ENCODE results near the gene ITGA2.

Gene ITGA2

DNA sequence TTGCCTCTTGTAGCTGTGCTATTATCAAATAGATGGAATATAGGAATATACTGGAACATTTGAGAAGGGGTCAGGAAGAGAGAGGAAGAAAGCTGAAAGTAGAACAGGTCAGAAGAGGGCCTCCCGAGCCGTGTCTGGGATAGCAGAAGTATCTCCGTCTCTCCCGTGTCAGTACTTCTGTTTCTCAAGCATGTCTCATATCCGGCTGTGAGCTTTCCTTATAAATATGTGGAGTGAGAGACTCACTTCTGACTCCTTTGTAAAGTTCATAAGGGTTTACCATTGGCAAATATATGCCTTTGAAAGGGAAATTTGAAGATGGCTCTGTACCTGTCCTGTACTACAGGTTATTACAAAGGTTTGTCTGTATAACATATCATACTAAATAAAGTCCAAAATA lies 70.1 kb downstream of the ITGA2 start:
- no peak for DNase-seq (ENCODE audit: low read depth)

DNA sequence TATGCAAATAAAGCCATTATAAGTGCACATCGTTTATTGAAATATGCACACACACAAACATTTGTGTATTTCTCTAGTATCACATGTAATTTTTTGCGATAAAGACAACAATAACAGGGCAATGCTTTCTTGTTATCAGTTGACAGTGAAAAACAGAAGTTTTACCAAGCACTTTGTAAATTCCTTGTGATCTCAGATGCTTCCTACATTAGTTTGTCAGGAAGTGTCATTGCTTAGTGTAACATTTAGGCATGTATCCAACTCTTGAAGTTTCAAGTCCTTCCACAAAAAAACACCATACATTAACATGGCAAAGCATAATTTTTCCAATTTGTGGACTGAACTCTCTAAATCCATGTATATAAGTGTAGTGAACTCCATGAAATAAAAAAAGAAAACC lies 74.0 kb downstream of the ITGA2 start:
- no peak for DNase-seq (ENCODE audit: low read depth)

- DNase-seq (ENCODE audit: low read depth) = no peak
Observed at GRCh38 chr5:53063791-53064190, 74.6 kb downstream of the ITGA2 start.

DNA sequence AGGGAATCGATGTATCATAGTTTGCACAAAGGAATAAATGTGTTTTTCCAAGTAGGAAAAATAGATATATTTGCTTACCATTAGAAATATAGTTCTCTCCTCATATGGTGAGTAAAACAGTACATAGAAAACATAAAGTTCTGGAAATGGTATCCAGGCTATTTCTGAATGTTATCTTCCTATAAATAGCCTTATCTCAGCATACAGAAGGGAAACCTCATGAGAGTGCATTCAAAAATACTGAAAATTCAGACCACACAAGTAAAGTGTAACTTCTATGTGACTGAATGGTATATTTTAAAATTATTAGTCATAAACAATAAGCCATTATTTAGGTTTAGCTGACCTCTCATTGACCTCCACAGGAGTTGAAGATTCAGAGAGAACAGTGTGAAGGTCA lies 76.9 kb downstream of the ITGA2 start:
- DNase-seq (ENCODE audit: low read depth) = no peak

- no peak for DNase-seq (ENCODE audit: low read depth)
Observed at GRCh38 chr5:53067641-53068040, 78.5 kb downstream of the ITGA2 start.

DNA sequence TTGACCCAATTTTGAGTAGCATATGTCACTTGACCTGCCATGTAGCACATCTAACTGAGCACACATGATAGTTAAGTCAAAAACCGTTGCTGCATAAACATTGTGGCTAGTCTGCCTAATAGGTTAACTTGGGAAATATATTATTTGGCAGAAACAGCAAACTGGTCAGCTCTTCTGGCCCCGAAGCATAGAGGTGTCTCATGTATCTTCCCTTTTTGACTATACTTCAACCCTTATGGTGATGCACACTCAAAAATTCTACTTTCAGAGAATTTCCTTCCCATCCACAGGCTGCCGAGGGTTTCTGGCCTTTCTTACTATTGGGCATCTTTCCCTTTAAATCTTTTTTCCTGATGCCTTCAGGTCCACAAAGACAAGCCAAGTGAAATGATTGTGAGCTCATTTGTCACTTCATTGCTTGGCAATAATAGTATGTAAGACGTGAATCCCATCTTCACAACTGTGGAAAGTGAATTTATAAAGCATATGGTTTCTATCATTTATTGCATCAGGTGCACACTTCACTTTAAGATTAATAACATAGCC lies 79.2 kb downstream of the ITGA2 start:
- DNase-seq (ENCODE audit: low read depth) = no peak

- DNase-seq (ENCODE audit: low read depth) = peak; percentile 61
Observed at GRCh38 chr5:53069626-53070025, 80.5 kb downstream of the ITGA2 start.

DNA sequence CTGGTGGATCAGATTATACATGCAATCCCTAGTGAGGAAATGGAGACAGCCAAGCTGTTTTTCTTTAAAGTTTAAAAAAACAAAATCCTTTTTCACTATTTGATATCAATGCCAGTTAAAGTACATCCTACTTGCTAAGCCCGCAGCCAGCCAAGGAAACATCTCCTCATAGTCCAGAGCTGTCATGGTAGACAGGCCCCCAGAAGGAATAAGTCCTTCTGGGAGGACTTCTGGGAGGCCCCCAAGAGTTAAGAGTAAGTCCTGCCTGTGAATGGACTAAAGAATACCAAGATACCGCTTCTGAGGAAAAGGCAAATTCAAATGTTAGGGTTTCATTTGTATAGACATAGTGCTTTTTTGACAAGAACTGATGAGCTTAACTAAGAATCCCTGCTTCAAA lies 82.1 kb downstream of the ITGA2 start:
- no peak for DNase-seq (ENCODE audit: low read depth)

- DNase-seq (ENCODE audit: low read depth) = no peak
Observed at GRCh38 chr5:53071738-53072137, 82.6 kb downstream of the ITGA2 start.

DNA sequence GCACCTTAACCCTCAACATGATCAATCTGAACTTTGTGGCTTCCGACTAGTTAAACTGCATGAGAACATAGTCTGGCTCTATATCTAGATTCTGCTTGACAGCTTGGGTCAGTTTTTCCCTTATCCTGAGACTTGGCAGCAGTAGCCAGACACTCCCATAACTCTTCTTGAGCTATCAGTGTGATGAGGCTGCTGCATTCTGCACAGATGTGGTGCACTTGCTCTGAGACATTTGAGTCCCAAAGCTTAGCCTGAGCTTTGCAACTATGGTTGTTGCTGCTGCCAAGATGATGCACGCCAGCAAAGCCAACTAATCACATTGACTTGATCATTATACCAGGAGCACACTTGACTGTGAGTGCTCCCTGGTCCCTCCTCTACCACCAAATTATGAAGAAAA lies 84.2 kb downstream of the ITGA2 start:
- no peak for DNase-seq (ENCODE audit: low read depth)

- no peak for DNase-seq (ENCODE audit: low read depth)
Observed at GRCh38 chr5:53076014-53076583, 86.9 kb downstream of the ITGA2 start.

GRCh38 chr5:53080271-53080670 lies 91.1 kb downstream of the ITGA2 start:
- no peak for DNase-seq (ENCODE audit: low read depth)

DNA sequence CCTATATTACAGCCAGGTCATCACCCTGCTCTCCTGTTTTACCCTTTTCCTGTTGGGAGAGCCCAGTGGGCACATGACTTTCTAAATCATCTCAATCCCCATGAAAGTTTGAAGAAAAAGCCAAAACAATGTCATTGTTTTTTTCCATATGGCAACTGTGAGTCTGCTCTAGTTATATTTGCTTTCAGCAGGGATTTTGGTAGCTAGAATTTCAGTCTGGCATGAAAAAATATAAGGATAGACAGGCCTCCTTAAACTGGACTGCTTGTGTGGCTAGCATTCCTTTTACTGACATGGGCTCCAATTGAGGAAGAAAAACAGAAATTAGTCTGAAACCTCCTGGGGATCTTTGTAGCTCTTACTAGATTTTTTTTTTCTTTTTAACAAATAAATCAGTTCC lies 94.8 kb downstream of the ITGA2 start:
- DNase-seq (ENCODE audit: low read depth) = no peak

- DNase-seq (ENCODE audit: low read depth) = no peak
Observed at GRCh38 chr5:53084546-53085255, 95.5 kb downstream of the ITGA2 start.

DNA sequence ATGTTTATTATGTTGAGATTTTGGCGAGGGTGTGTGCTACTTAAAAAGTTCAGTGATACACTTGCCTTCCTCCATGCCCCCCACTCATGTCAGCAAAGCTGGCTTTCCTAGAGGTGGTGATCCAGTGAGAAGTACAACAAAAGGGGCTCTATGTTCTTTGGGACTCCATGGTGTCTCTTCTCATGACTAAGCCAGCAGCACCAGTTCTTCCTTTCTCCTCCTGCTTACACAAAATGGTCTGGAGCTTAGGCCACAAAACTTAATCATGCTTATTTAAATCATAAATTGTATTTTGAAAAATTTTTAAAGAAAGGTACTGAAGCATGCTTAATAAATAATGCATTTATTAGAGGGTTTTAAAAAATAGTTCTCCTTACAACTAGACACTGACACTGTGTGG lies 98.0 kb downstream of the ITGA2 start:
- DNase-seq (ENCODE audit: low read depth) = no peak

GRCh38 chr5:53087621-53088121 lies 98.5 kb downstream of the ITGA2 start:
- DNase-seq (ENCODE audit: low read depth) = no peak

DNA sequence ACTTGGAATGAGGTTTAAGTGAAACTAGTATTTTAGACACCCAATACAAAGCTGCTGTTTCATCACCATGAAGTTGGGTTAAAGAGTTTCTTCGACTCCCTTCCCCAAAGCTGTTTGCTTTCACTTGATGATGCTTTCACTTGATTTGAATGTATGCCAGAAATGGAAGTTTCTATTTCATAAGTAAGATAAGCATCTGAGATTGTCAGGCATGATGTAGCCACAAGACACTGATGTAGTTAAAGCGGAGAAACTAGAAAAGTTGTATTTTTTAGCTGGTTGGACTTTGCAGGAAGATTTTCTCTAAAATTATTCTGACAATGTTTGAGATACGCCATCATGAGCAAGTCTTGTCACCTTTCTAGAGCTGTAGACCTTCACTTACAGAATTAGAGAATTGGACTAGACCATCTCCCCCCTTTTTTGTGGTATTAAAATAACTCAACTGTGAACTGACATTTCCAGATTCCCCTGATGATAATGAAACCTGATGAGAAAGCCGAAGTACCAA lies 100.4 kb downstream of the ITGA2 start:
- DNase-seq (ENCODE audit: low read depth) = no peak

DNA sequence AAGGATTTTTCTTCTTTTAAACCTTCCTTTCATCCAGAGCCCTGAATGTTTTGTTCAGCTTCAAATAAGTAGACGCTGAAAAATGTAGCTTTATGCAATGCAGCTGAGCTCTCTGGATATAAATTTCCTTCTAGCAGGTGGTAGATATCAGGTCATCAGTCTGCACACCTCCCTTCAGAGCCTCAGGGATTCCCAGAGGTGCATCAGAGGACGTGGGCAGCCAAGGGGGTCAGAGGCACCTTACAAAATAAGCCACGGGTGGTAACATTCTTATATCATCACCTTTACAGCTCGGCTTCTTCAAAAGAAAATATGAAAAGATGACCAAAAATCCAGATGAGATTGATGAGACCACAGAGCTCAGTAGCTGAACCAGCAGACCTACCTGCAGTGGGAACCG lies 101.1 kb downstream of the ITGA2 start:
- no peak for DNase-seq (ENCODE audit: low read depth)

DNA sequence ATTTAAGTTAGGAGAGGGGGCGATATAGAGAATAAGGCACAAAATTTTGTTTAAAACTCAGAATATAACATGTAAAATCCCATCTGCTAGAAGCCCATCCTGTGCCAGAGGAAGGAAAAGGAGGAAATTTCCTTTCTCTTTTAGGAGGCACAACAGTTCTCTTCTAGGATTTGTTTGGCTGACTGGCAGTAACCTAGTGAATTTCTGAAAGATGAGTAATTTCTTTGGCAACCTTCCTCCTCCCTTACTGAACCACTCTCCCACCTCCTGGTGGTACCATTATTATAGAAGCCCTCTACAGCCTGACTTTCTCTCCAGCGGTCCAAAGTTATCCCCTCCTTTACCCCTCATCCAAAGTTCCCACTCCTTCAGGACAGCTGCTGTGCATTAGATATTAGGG lies 102.1 kb downstream of the ITGA2 start:
- no peak for DNase-seq (ENCODE audit: low read depth)

DNA sequence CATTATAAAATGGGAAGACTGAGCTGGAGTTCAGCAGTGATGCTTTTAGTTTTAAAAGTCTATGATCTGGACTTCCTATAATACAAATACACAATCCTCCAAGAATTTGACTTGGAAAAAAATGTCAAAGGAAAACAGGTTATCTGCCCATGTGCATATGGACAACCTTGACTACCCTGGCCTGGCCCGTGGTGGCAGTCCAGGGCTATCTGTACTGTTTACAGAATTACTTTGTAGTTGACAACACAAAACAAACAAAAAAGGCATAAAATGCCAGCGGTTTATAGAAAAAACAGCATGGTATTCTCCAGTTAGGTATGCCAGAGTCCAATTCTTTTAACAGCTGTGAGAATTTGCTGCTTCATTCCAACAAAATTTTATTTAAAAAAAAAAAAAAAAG lies 103.1 kb downstream of the ITGA2 start:
- no peak for DNase-seq (ENCODE audit: low read depth)

- no peak for DNase-seq (ENCODE audit: low read depth)
Observed at GRCh38 chr5:53095217-53095616, 106.1 kb downstream of the ITGA2 start.

DNA sequence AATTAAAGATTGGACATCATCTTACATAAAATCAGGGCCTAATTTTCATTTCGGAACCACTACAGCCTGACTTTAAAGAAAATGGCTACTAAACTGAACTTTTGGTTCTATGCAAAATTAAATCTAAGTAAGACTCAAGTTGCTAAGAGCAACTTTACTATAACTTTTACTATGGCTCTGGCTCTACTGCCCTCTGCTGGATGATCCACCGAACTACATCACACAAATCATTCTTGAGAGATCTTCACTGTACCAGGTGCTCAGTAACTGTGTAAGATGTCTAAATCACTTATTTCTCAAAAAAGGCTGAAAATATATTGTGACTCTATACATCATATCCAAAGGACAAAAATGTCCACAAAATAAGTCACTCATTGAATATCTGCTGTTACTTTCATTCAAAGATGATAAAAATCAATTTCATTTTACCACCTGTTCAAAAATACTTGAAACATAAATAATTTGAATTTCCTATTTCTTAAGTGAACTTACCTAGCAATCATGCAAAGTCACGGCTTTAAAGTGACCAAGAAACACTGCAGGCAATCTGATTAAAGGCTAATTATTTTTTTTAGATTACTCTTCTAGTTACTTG lies 106.9 kb downstream of the ITGA2 start:
- peak; percentile 61 for DNase-seq (ENCODE audit: low read depth)

DNA sequence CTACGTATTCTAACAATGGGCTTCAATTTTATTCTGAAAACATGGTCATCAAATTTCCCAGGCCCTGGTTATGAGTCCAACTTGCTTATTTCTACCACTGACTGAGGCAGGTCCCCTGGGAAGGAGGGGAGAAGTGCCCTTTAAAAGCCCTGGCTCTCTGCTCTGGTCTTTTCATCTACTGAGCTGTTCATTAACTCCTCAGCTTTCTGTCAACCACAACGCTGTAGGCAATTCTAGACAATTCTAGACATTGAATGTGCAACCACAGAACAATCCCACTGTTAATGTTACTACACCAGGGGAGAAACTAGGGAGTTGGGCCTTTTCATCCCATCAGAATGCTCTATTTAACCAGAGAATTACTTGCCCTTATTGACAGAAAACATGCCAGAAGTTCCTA lies 110.4 kb downstream of the ITGA2 start:
- no peak for DNase-seq (ENCODE audit: low read depth)

All from activated T-cell treated with anti-CD3 and anti-CD28 coated beads for 24 hours (primary cell).